Suprapubic skin (tissue), 4 donors: ENCODE measurements around the gene PFKFB3. TPM values are rescaled to one million over a fixed set of nuclear protein-coding genes. Genes with fewer than 3 reads are reported as not detected.

Source experiments
- DNase-seq, 2 donors: peaks; one replicate each; pipeline ENCODE4 v3.0.0-alpha.2; 2019; ENCODE audit warnings: low spot score in 2 of 2
- H3K27ac ChIP-seq: fragments of 200-600 bp; sonication (generic); one replicate; pipeline ENCODE4 v1.5.1; 2019
- H3K27me3 ChIP-seq: fragments of 200-600 bp; sonication (generic); one replicate; pipeline ENCODE4 v1.5.1; 2019
- H3K36me3 ChIP-seq: fragments of 200-600 bp; sonication (generic); one replicate; pipeline ENCODE4 v1.5.1; 2019
- H3K4me1 ChIP-seq: fragments of 200-600 bp; sonication (generic); one replicate; pipeline ENCODE4 v1.5.1; 2019
- H3K4me3 ChIP-seq: fragments of 200-600 bp; sonication (generic); one replicate; pipeline ENCODE4 v1.5.1; 2019; ENCODE audit warnings: mild to moderate bottlenecking
- H3K9me3 ChIP-seq: fragments of 200-600 bp; sonication (generic); one replicate; pipeline ENCODE4 v1.5.1; 2019
- EP300 ChIP-seq: sonication (generic); formaldehyde crosslinking; IDR thresholded peaks from one replicate; pipeline ENCODE4 v1.6.1; 2017; ENCODE audit warnings: antibody characterized with exemption
- POLR2A ChIP-seq, 2 donors: fragments of 450-650 bp; IDR thresholded peaks; one replicate each; pipeline ENCODE4 v1.6.1; 2017; ENCODE audit warnings: antibody characterized with exemption in 2 of 2, mild to moderate bottlenecking in 2 of 2, moderate library complexity in 2 of 2
- POLR2AphosphoS5 ChIP-seq, 3 donors: sonication (generic); formaldehyde crosslinking; IDR thresholded peaks; one replicate each; pipeline ENCODE4 v1.6.1; 2017; ENCODE audit warnings: antibody characterized with exemption in 3 of 3
- WGBS: methylation state at CpG from one replicate; pipeline ENCODE4 v1.1.5; 2018; 5-methylcytosine and 5-hydroxymethylcytosine counted together
- total RNA-seq, 4 donors: library from RNA; depleted of rRNA; stranded (reverse); fragments of >200 nt; gene quantifications; one replicate each; pipeline ENCODE4 v1.1.0, GENCODE V29; 2016
- TF ChIP-seq, protein P1 (sequence below), 2 donors: fragments of 200-600 bp in 1 of 2; fragments of 450-650 bp in 1 of 2; sonication (generic) in 1 of 2; IDR thresholded peaks; one replicate each; pipeline ENCODE4 v1.5.1; 2016 to 2019; ENCODE audit warnings: antibody characterized with exemption in 2 of 2, mild to moderate bottlenecking in 1 of 2, moderate library complexity in 1 of 2

PFKFB3 gene
- total RNA-seq, 4 donors from 2014 or later = 40.1 to 115 (median 52.2) TPM

DNA sequence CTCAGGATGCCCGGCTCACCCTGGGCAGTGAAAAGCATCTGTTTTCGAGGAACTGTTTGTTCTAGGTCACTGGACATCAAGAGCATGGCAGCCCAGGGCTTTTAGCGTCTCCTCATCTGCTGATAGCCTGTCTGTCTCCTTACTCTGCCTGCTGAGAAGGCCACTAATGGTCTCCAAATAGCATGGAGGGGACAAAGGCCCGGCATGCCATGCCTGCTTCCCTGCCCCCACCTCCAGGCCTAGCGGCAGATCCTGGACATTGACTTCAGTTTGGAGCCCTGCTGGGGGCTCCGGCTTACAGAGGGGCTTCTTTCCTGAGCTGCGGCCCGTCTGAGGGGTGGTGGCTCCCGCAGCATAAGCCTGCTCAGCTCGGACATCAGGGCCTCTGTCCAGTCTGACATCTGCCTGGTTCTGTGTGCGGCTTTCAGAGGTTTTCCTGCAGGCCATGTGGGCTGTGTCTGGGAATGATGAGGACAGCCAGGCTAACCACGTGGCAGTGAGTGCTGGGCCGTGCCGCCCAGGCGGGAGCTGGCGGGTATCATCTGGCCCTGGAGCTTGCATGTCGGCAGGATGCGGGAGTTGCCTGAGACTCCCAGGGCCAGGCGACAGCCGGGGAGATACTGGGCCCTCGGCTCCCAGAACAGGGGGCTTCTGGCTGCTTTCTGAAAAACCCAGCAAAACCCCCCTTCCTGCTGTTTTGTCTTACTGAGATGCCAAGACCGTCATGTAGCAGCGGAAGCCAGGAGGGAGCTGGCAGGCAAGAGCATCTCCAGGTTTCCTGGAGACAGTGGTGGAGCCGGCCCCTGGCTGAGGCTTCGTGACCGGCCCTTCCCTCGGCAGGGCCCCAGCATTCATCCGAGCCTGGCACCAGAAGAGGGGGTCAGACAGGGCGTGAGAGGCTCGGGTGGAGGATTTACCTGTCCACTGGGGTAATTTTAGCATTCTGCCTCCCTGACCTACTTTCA lies 9.2 kb downstream of the PFKFB3 start:
- no peak for DNase-seq
- peaks cover 36% of the 10 kb centered on the region for H3K36me3 ChIP-seq
- no peaks in the 10 kb centered on the region for H3K27me3 ChIP-seq
- H3K4me1 ChIP-seq = peaks cover 13% of the 10 kb centered on the region
- H3K9me3 ChIP-seq = no peaks in the 10 kb centered on the region
- 73% methylated on average over 12 of the region's 30 CpGs for WGBS
- no peak overlapping the region for H3K4me3 ChIP-seq
- TF ChIP-seq POLR2A (IDR thresholded peaks at IDR 0.05) (no peak), EP300 (no peak), POLR2AphosphoS5 (IDR thresholded peaks at IDR 0.05) (no peak)
- TF ChIP-seq, protein P1, sequence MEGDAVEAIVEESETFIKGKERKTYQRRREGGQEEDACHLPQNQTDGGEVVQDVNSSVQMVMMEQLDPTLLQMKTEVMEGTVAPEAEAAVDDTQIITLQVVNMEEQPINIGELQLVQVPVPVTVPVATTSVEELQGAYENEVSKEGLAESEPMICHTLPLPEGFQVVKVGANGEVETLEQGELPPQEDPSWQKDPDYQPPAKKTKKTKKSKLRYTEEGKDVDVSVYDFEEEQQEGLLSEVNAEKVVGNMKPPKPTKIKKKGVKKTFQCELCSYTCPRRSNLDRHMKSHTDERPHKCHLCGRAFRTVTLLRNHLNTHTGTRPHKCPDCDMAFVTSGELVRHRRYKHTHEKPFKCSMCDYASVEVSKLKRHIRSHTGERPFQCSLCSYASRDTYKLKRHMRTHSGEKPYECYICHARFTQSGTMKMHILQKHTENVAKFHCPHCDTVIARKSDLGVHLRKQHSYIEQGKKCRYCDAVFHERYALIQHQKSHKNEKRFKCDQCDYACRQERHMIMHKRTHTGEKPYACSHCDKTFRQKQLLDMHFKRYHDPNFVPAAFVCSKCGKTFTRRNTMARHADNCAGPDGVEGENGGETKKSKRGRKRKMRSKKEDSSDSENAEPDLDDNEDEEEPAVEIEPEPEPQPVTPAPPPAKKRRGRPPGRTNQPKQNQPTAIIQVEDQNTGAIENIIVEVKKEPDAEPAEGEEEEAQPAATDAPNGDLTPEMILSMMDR (IDR thresholded peaks at IDR 0.05) = no peak
- no peak overlapping the region for H3K27ac ChIP-seq

DNA sequence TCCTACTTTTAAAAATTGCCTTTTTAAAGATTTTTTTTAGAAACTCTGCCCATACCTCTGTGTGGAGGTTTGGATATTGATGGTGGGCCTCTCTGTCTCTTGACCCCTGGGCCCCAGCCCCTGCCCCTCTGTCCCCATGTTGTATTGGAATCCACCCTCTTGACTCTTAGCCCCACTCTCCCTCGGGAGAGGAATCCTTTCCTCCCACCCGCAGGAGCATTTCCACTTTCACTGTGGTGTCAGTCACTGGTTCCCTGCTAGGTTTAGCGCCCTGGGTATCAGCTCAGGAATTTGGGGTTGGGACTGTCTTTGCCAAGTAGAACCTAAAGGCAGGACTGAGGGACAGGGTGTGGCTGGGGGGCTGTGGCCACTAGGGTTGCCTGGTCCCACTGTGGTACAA lies 10.1 kb downstream of the PFKFB3 start:
- H3K27me3 ChIP-seq = no peaks in the 10 kb centered on the region
- TF ChIP-seq POLR2A (IDR thresholded peaks at IDR 0.05) = no peak
- TF ChIP-seq, protein P1 (IDR thresholded peaks at IDR 0.05) = no peak
- no peak for TF ChIP-seq EP300
- no peak for TF ChIP-seq POLR2AphosphoS5 (IDR thresholded peaks at IDR 0.05)
- no peak overlapping the region for H3K4me3 ChIP-seq
- peaks cover 45% of the 10 kb centered on the region for H3K36me3 ChIP-seq
- WGBS = 86% methylated on average over 3 of the region's 3 CpGs
- peaks cover 13% of the 10 kb centered on the region for H3K4me1 ChIP-seq
- no peaks in the 10 kb centered on the region for H3K9me3 ChIP-seq
- no peak for DNase-seq
- no peak overlapping the region for H3K27ac ChIP-seq

DNA sequence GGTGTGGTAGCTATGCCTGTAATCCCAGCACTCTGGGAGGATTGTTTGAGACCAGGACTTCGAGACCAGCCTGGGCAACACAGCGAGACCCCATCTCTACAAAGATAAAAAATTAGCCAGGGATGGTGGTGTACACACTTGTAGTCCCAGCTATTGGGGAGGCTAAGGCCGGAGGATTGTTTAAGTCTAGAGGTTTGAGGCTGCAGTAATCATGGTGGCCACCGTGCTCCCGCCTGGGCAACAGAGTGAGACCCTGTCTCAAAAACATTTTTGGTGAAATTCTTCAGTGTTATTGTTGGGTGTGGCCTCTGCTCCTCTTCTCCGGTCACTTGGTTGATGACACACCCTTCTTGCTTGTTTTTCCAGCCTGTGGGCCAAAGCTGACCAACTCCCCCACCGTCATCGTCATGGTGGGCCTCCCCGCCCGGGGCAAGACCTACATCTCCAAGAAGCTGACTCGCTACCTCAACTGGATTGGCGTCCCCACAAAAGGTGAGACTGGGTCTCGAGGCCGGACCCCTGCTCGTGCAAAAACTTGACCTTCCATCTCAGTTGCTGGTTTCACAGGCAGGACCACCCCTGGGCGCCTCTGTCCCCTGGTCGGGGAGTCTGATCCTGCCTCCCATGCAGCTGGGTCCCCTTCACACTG lies 10.6 kb downstream of the PFKFB3 start:
- Histone ChIP-seq H3K27ac (no peak overlapping the region), H3K36me3 (peaks cover 48% of the 10 kb centered on the region)

DNA sequence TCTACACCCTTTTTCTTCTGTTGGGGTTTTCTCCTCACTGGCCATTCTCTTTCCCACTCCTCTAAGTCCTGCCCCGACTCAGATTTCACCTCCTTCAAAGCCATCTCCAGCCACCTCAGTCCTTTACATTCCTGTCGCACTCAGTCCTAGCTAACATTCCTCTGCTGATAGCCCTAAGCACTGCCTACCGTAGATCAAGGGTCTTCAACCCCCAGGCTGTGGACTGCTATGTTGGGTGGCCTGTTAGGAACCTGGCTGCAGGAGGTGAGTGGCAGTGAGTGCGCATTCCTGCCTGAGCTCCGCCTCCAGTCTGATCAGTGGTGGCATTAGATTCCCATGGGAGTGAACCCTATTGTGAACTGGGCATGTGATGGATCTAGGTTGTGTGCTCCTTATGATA lies 11.2 kb downstream of the PFKFB3 start:
- no peaks in the 10 kb centered on the region for H3K9me3 ChIP-seq
- peaks cover 18% of the 10 kb centered on the region for H3K4me1 ChIP-seq
- H3K4me3 ChIP-seq = no peak overlapping the region
- WGBS = 96% methylated on average over 5 of the region's 5 CpGs
- no peak overlapping the region for H3K27ac ChIP-seq
- H3K27me3 ChIP-seq = no peaks in the 10 kb centered on the region
- no peak for DNase-seq
- H3K36me3 ChIP-seq = peaks cover 52% of the 10 kb centered on the region
- TF ChIP-seq, protein P1 (IDR thresholded peaks at IDR 0.05) = no peak
- TF ChIP-seq EP300 = no peak
- no peak for TF ChIP-seq POLR2AphosphoS5 (IDR thresholded peaks at IDR 0.05)
- no peak for TF ChIP-seq POLR2A (IDR thresholded peaks at IDR 0.05)

More for the DNA sequence above, 10.6 kb downstream of the PFKFB3 start:
- TF ChIP-seq POLR2AphosphoS5 (IDR thresholded peaks at IDR 0.05) (no peak), POLR2A (IDR thresholded peaks at IDR 0.05) (no peak), EP300 (no peak)
- TF ChIP-seq, protein P1 (IDR thresholded peaks at IDR 0.05) = no peak
- no peak for DNase-seq
- WGBS = 83% methylated on average over 17 of the region's 17 CpGs
- H3K4me3 ChIP-seq = no peak overlapping the region
- H3K4me1 ChIP-seq = peaks cover 13% of the 10 kb centered on the region
- no peaks in the 10 kb centered on the region for H3K9me3 ChIP-seq
- no peaks in the 10 kb centered on the region for H3K27me3 ChIP-seq

DNA sequence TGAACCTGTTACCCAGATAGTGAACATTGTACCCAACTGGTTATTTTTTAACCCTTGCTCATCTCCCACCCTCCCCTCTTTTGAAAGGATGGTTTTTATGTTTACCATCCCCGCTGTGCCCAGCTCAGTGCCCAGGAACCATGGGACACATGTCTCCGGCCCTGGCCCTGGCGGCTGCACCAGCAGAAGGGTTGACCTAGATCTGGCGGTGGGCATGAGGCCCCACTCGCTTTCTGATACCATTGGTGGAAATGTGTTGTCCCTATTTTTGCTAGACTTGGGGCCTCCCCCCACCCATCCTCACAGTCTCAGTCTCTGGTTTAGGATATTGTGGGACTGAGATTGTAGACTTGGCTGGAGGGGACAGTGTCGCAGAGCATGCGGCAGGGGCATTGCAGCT lies 11.9 kb downstream of the PFKFB3 start:
- TF ChIP-seq POLR2A (IDR thresholded peaks at IDR 0.05) = no peak
- no peak for TF ChIP-seq EP300
- TF ChIP-seq POLR2AphosphoS5 (IDR thresholded peaks at IDR 0.05) = no peak
- TF ChIP-seq, protein P1 (IDR thresholded peaks at IDR 0.05) = no peak
- 96% methylated on average over 7 of the region's 7 CpGs for WGBS
- Histone ChIP-seq H3K27ac (no peak overlapping the region), H3K9me3 (no peaks in the 10 kb centered on the region), H3K4me3 (no peak overlapping the region), H3K36me3 (peaks cover 59% of the 10 kb centered on the region), H3K27me3 (no peaks in the 10 kb centered on the region), H3K4me1 (peaks cover 18% of the 10 kb centered on the region)
- DNase-seq = no peak
